ENCODE measurements around the gene SLC39A3.

SLC39A3 gene

GRCh38 chr19:2768365-2769132, 28.7 kb upstream of the SLC39A3 start:
- DNase-seq (ENCODE audit: low read depth), result no peak

DNA sequence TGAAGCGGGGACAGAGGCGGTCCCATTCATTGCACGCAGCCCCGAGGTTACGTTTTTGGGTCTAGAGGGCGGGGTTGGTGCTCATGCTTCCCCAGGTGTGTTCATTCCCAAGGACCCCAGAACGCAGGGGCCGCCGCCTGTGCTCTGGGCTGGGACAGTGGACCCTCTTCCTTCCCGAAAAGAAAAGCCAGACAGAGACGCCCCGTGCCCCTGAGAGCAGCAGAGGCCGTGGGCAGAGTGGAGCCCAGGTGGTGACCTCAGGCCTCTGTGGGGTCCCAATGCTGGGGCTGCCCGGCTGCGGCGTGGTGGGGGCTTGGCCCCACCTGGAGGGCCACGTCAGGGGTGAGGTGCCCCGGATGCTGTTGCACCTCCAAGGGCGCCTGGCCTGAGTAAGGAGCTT, 27.9 kb upstream of the SLC39A3 start:
- no peak for DNase-seq (ENCODE audit: low read depth)

DNA sequence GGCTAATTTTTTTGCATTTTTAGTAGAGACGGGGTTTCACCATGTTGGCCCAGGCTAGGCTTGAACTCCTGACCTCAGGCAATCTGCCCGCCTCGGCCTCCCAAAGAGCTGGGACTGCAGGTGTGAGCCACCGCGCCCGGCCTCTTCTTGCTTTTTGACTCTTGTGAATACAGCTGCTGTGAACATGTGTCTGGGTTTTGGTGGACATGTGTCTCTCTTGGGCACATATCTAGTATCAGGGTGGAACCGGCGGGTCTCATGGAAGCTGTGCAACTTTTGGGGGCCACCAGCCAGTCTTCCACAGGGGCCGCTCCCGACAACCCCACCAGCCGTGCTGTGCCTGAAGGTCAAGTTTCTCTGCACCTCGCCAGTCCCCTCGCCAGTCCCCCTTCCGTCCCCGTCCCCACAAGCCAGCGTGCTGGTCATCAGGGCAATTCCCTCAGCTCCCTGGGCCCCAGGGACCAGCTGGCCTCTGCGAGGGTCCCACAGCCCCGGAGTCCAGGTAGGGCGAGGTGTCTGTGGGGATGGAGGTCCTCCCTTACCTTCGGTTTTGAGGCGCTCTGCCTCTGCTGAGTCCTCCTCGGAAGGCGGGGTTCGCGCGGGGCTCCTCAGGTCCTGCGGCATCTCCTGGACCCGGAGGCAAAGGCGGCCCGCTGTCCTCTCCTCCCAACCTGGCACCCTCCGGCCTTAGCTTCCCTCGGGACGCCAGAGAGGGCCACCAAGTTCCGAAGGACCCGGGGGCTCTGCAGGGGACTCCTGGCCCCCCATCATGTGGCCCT, 27.0 kb upstream of the SLC39A3 start:
- DNase-seq (ENCODE audit: low read depth), result no peak

DNA sequence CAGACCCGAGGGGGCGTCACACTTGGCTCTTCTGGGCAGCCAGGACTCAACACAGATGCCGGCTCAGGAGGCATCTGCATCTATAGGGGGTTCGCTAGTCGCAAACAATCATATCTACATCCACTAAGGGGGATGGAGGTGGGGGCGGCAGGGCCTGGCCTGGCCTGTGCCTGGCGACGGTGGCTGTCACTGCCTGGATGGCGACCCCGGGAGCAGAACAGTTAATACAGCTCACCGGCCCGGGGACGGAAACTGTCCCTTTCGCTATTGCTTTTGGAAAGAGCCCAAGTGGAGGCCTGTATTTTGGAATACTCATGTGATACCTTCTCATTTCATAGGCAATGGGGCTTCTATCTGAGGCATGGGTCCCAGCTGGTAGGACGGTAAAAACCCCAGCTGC, 25.6 kb upstream of the SLC39A3 start:
- DNase-seq (ENCODE audit: low read depth), result no peak

DNA sequence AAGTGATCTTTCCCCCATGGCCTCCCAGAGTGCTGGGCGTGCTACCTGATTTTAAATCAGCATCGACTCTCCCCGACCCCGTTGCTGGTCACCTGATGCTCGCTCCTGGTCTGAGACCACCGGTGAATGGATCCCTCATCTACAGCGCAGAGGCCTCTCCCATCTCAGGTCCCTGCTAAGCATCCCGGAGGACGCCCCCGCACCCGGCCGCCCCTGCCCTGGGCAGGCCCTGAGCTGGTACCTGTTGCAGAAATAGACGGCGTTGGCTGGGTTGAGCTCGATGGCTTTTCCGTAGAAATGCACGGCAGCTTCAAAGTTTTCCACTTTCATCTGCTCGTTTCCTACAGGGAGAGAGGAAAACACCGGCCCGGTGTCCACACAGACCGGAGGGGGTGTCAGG, 25.1 kb upstream of the SLC39A3 start:
- DNase-seq (ENCODE audit: low read depth), result no peak

DNA sequence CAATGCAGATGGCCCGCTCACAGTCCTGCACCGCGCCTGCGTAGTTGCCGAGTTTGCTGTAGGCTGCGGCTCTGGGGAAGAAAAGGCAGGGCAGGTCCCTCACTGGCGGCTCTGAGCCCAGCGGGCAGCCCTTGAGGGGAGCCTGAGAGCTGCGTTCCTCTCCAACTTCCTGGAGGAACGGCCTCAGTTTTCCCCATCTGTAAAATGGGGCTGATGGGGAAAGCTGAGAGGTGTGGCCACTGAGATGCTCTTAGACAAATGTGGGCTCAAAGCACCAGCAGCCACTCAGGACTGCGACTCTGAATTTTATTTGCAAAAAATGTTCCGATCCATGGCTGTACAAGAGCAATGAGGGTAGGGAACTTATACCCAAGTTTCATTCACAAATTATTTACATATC, 23.9 kb upstream of the SLC39A3 start:
- no peak for DNase-seq (ENCODE audit: low read depth)

GRCh38 chr19:2762783-2763496, 23.1 kb upstream of the SLC39A3 start:
- no peak for DNase-seq (ENCODE audit: low read depth)

DNA sequence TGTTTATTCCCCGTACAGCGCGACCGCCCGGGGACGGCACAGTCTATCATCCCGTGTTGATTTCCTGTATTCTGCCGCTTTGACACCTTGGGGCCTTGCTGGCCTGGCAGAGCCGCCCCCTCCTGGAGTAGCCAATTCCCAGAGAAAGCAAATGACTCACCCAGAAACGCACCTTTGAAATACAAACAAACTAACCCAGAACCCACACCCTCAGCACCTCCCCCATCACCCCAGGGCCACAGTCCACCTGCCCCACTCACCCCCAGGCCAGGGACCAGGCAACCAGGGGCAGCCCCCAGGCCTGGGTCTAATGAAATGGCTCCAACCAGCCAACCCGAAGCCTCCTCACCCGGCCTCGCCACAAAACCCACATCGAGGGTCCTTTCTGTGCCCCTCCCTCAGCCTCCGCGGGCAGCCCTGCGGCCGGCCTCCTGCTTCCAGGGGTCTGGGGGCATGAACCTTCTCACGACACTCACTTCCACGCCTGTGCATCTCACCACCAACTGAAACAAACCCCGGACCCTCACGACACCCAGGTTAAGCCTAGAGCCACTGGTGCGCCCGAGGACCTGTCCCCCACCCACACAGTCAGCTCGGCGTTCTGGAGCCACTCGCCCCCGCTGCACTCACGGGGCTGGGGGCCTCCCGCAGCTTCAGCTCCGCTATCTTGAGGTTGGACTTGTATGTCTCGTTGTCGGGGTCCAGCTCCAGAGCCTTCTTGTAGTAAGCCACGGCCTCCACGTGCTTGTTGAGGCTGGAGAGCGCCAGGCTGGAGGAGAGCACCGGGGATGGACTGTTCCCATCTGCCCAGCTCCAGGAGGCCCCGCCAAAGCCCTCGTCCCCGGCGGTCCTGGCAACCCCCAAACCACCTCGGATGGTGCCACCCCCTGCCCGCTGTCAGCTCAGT, 22.3 kb upstream of the SLC39A3 start:
- no peak for DNase-seq (ENCODE audit: low read depth)

GRCh38 chr19:2761309-2761677, 21.5 kb upstream of the SLC39A3 start:
- no peak for DNase-seq (ENCODE audit: low read depth)

DNA sequence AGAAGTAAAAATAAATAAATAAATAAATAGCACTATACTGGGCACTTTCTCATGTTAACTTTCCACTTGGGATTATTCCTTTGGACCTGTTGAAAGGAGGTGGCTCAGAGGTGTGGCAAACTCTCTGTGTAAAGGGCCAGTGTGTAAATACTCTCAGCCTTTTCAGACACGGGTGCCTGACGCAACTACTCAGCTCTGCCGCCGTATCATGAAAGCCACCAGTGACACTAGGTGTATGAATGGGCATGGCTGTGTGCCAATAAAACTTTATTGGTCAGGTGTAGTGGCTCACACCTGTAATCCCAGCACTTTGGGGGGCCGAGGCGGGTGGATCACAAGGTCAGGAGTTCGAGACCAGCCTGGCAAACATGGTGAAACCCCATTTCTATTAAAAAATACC, 20.1 kb upstream of the SLC39A3 start:
- DNase-seq (ENCODE audit: low read depth), result no peak

GRCh38 chr19:2759362-2759761, 19.5 kb upstream of the SLC39A3 start:
- DNase-seq (ENCODE audit: low read depth), result no peak

GRCh38 chr19:2758601-2759313, 18.9 kb upstream of the SLC39A3 start:
- DNase-seq (ENCODE audit: low read depth), result no peak

- DNase-seq (ENCODE audit: low read depth), result no peak
These were observed 17.4 kb upstream of the SLC39A3 start for GRCh38 chr19:2756921-2757881.

DNA sequence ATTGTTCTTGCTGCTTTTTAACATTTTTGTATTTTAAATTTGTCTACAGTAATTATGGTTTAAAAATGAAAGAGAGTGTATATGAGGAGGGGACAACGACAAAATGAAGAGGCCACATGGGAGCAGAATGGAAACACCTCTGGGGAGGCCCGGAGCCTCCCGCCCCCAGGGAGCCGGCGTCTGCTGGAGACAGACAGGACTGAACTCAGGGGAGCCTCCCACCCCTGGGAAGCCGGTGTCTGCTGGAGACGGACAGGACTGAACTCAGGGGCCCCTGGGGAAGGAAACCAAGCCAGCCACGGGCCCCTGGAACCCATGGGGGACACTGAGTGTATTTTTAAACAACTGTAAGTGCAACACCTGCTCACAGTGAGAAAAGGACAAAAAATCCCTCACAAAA, 16.7 kb upstream of the SLC39A3 start:
- DNase-seq (ENCODE audit: low read depth), result no peak

- no peak for DNase-seq (ENCODE audit: low read depth)
These were observed 16.0 kb upstream of the SLC39A3 start for GRCh38 chr19:2755811-2756210.

DNA sequence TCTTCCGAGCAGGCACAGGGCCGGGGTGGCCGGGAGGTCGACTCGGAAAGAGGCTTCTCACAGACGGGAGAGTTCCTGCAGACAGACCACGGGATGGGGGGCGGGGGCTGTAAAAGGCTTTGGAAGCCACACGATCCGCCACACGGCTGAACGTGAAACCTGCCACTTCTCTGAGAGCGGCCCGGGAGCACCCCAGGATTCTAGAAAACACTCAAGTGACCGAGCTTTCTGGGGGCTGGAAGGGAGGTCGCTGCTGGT, 15.6 kb upstream of the SLC39A3 start:
- DNase-seq (ENCODE audit: low read depth), result no peak

GRCh38 chr19:2754659-2755447, 15.0 kb upstream of the SLC39A3 start:
- no peak for DNase-seq (ENCODE audit: low read depth)

DNA sequence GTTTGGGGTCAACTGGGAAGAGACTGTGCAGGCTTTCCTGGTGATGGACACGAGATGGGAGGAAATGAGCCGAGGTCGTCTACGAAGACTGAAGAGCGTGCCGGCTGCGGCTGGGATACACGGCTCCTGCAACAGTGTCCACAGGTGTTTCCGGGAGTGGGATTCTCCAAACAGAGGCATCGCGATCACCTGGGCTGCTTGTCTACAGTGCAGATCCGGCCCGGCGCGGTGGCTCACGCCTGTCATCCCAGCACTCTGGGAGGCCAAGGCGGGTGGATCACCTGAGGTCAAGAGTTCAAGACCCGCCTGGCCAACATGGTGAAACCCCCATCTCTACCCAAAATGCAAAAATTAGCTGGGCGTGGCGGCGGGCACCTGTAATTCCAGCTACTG, 11.6 kb upstream of the SLC39A3 start:
- no peak for DNase-seq (ENCODE audit: low read depth)

- DNase-seq (ENCODE audit: low read depth), result no peak
These were observed 11.1 kb upstream of the SLC39A3 start for GRCh38 chr19:2750808-2751437.

Data from T-helper 22 cell (primary cell).